Sigmoid colon (tissue), 7 donors: Measurements from ENCODE around the gene TRMU. TPM values are rescaled to one million over a fixed set of nuclear protein-coding genes. Genes with fewer than 3 reads are reported as not detected.

Source experiments
- DNase-seq: peaks from one replicate; pipeline ENCODE4 v3.0.0-alpha.2; 2019
- H3K27ac ChIP-seq, 4 donors: fragments of 200-600 bp; sonication (generic); one replicate each; pipeline ENCODE4 v1.5.1; 2016 to 2019; ENCODE audit warnings: mild to moderate bottlenecking in 1 of 4
- H3K27me3 ChIP-seq, 3 donors: fragments of 200-600 bp; sonication (generic); one replicate each; pipeline ENCODE4 v1.5.1; 2019; ENCODE audit warnings: mild to moderate bottlenecking in 1 of 3
- H3K36me3 ChIP-seq, 4 donors: fragments of 200-600 bp; sonication (generic); one replicate each; pipeline ENCODE4 v1.5.1; 2016 to 2019
- H3K4me1 ChIP-seq, 4 donors: fragments of 200-600 bp; sonication (generic); one replicate each; pipeline ENCODE4 v1.5.1; 2017 to 2019
- H3K4me3 ChIP-seq, 4 donors: fragments of 200-600 bp; sonication (generic); one replicate each; pipeline ENCODE4 v1.5.1; 2017 to 2019; ENCODE audit warnings: mild to moderate bottlenecking in 2 of 4, moderate library complexity in 1 of 4
- H3K9me3 ChIP-seq, 4 donors: fragments of 200-600 bp in 3 of 4; sonication (generic) in 3 of 4; one replicate each; pipeline versions ENCODE4 v1.5.1 to v1.6.1; 2013 to 2019
- CTCF ChIP-seq, 4 experiments: fragments of 450-650 bp in 3 of 4; fragments of 200-600 bp in 1 of 4; IDR thresholded peaks; one replicate each; pipeline ENCODE4 v1.5.1; 2016 to 2019; ENCODE audit warnings: antibody characterized with exemption in 4 of 4, mild to moderate bottlenecking in 3 of 4, moderate library complexity in 2 of 4
- EP300 ChIP-seq, 4 donors: sonication (generic); formaldehyde crosslinking; IDR thresholded peaks; one replicate each; pipeline ENCODE4 v1.6.1; 2017; ENCODE audit warnings: antibody characterized with exemption in 4 of 4
- POLR2A ChIP-seq, 2 donors: fragments of 450-650 bp; IDR thresholded peaks; one replicate each; pipeline ENCODE4 v1.6.1; 2016; ENCODE audit warnings: antibody characterized with exemption in 2 of 2, mild to moderate bottlenecking in 2 of 2, moderate library complexity in 2 of 2
- POLR2AphosphoS5 ChIP-seq, 4 donors: sonication (generic); formaldehyde crosslinking; IDR thresholded peaks; one replicate each; pipeline ENCODE4 v1.6.1; 2017; ENCODE audit warnings: antibody characterized with exemption in 4 of 4
- WGBS, 2 donors: extraction: QIAGEN DNeasy Blood & Tissue Kit; methylation state at CpG; one replicate each; pipeline ENCODE4 v1.1.7; 2013; 5-methylcytosine and 5-hydroxymethylcytosine counted together
- intact Hi-C: fragments of 100-400 bp; cut with DNase I; formaldehyde crosslinking; loops from one replicate; pipeline ENCODE4 v1.15.1; 2023
- polyA plus RNA-seq, 3 donors: library from polyadenylated mRNA; stranded (reverse); fragments of 200-250 nt; gene quantifications; one replicate each; pipeline ENCODE4 v1.2.3, GENCODE V29; 2013
- total RNA-seq, 4 donors: library from RNA; depleted of rRNA; stranded (reverse); fragments of >200 nt; gene quantifications; one replicate each; pipeline ENCODE4 v1.1.0, GENCODE V29; 2016
- donor health status: healthy with polysubstance abuse.
- donor health status: Bipolar disorder and iron deficiency.
- donor health status: healthy.

TRMU gene
- total and polyA plus RNA-seq, 7 donors = 12.5 to 38.7 (median 21.9) TPM

GRCh38 chr22:46292173-46292572 lies 43.3 kb upstream of the TRMU start:
- Histone ChIP-seq H3K9me3 (peaks cover 0 to 3% (median 0%) of the 10 kb centered on the region in 4 donors), H3K27me3 (no peaks in the 10 kb centered on the region), H3K27ac (no peak overlapping the region), H3K36me3 (peaks cover 10 to 57% (median 22%) of the 10 kb centered on the region in 4 donors), H3K4me3 (no peak overlapping the region), H3K4me1 (peaks cover 0 to 16% (median 12%) of the 10 kb centered on the region in 4 donors)
- 94% methylated on average over 3 of the region's 3 CpGs for WGBS, 2 donors
- DNase-seq = no peak
- intact Hi-C loops = no loop called here
- TF ChIP-seq CTCF (IDR thresholded peaks at IDR 0.05) (no peak), POLR2A (IDR thresholded peaks at IDR 0.05) (no peak), POLR2AphosphoS5 (IDR thresholded peaks at IDR 0.05) (no peak), EP300 (IDR thresholded peaks at IDR 0.05) (no peak)

DNA sequence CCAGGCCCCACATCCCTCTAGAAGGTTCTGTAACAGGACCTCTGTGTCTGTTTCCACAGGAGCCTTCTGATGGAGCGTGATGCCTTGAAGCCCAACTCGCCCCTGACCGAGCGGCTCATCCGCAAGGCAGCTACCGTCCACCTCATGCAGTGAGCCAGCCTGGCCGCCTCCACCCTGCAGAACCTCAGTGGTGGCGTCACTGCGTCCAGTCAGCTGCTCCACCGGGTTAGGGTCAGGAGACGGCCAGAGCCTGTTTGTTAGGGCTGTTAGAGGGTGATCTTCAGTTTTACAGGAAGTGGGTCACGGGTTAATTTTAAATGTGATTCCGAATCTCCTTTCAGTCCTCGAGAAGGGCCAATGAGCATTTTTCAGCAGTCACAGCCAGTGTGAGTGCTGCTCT lies 42.8 kb upstream of the TRMU start:
- no peaks in the 10 kb centered on the region for H3K27me3 ChIP-seq
- H3K4me1 ChIP-seq = peaks cover 0 to 19% (median 16%) of the 10 kb centered on the region in 4 donors
- peak overlapping the region in 1 of 4 donors; percentile 32 for H3K27ac ChIP-seq
- TF ChIP-seq CTCF (IDR thresholded peaks at IDR 0.05) (no peak), EP300 (IDR thresholded peaks at IDR 0.05) (no peak), POLR2A (IDR thresholded peaks at IDR 0.05) (no peak), POLR2AphosphoS5 (IDR thresholded peaks at IDR 0.05) (no peak)
- 91% methylated on average over 14 of the region's 14 CpGs for WGBS, 2 donors
- H3K36me3 ChIP-seq = peaks cover 10 to 55% (median 19%) of the 10 kb centered on the region in 4 donors
- H3K9me3 ChIP-seq = peaks cover 0 to 3% (median 0%) of the 10 kb centered on the region in 4 donors
- no peak overlapping the region for H3K4me3 ChIP-seq
- DNase-seq = no peak
- intact Hi-C loops = no loop called here

DNA sequence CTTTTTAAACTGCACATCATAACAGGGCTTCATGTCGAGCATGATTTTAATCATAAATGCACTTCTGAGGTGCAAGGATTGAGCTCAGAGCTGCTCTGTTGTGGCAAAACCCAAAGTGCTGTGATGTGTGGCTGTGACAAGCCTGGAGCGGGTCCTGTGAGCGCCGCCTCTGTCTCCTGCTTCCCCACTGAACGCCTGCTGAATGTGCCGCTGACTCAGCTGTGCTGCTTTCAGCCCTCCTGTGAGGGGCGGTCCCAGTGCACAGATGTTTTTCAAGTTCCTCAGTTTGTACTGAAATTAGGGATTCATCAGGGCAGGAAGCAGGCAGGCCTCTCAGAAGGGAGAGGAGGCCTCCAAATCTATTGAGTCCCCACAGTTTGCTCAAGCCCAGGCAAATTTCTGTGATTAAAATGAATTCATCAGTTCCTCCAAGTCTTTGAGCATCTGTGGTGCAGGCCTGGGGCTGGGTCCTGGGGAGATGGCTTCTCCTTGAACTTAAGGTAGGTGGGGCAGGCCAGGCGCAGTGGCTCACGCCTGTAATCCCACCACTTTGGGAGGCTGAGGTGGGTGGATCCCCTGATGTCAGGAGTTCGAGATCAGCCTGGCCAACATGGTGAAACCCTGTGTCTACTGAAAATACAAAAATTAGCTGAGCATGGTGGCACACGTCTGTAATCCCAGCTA lies 41.8 kb upstream of the TRMU start:
- no peak overlapping the region for H3K4me3 ChIP-seq
- DNase-seq = peak; percentile 82
- WGBS, 2 donors = 71 to 86% methylated on average over 11 of the region's 11 CpGs
- intact Hi-C loops = loop anchor here (2.0 kb wide), 1 partner anchor 25 kb away; the partner anchor contains the start of gene TTC38
- peak in 2 of 4 donors; percentile 8 to 39 for TF ChIP-seq POLR2AphosphoS5 (IDR thresholded peaks at IDR 0.05)
- TF ChIP-seq EP300 (IDR thresholded peaks at IDR 0.05) = no peak
- peaks cover 0 to 3% (median 0%) of the 10 kb centered on the region in 4 donors for H3K9me3 ChIP-seq
- peaks cover 0 to 19% (median 16%) of the 10 kb centered on the region in 4 donors for H3K4me1 ChIP-seq
- peaks cover 10 to 48% (median 19%) of the 10 kb centered on the region in 4 donors for H3K36me3 ChIP-seq
- H3K27ac ChIP-seq = peak overlapping the region in 2 of 4 donors; percentile 27 to 32
- no peaks in the 10 kb centered on the region for H3K27me3 ChIP-seq

DNA sequence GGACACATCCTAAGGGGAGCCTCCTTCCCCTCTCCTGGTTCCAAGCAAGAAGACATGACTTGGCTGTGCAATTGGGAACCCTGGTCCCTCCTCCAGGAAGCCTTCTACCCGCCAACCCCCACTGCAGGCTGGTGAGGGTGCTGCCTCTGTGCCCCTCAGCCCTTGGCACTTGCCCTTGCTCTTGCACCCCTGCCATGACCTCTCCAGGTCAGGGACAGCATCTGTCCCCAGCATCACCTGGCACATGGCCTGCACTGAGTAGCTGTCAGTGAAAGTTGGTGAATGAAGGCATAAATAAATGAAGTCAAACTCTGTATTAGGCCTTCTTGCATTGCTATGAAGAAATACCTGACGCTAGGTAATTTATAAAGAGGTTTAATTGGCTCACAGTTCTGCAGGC lies 40.7 kb upstream of the TRMU start:
- no peaks in the 10 kb centered on the region for H3K27me3 ChIP-seq
- 89 to 93% methylated on average over 2 of the region's 2 CpGs for WGBS, 2 donors
- intact Hi-C loops = loop anchor here (2.0 to 5.0 kb wide), 3 partner anchors 26 to 297 kb away; partner anchors contain the start of genes PPARA and TTC38
- no peak overlapping the region for H3K27ac ChIP-seq
- peaks cover 0 to 19% (median 16%) of the 10 kb centered on the region in 4 donors for H3K4me1 ChIP-seq
- peaks cover 10 to 39% (median 15%) of the 10 kb centered on the region in 4 donors for H3K36me3 ChIP-seq
- DNase-seq = no peak
- TF ChIP-seq POLR2AphosphoS5 (IDR thresholded peaks at IDR 0.05) = no peak
- TF ChIP-seq POLR2A (IDR thresholded peaks at IDR 0.05) = no peak
- no peak for TF ChIP-seq EP300 (IDR thresholded peaks at IDR 0.05)
- no peak overlapping the region for H3K4me3 ChIP-seq
- H3K9me3 ChIP-seq = peaks cover 0 to 3% (median 0%) of the 10 kb centered on the region in 4 donors

GRCh38 chr22:46295277-46295971 lies 40.1 kb upstream of the TRMU start:
- no peaks in the 10 kb centered on the region for H3K27me3 ChIP-seq
- peaks cover 10 to 33% (median 15%) of the 10 kb centered on the region in 4 donors for H3K36me3 ChIP-seq
- peak overlapping the region in 3 of 4 donors; percentile 50 to 62 (median 61) for H3K4me3 ChIP-seq
- H3K9me3 ChIP-seq = peaks cover 0 to 3% (median 0%) of the 10 kb centered on the region in 4 donors
- 42 to 75% methylated on average over 4 of the region's 4 CpGs for WGBS, 2 donors
- intact Hi-C loops = loop anchor here (2.0 to 5.0 kb wide), 3 partner anchors 27 to 298 kb away; partner anchors contain the start of genes PPARA and TTC38
- peak overlapping the region; percentile 89 to 96 (median 94) for H3K27ac ChIP-seq
- DNase-seq = no peak
- peaks cover 0 to 19% (median 16%) of the 10 kb centered on the region in 4 donors for H3K4me1 ChIP-seq
- TF ChIP-seq CTCF (IDR thresholded peaks at IDR 0.05) (no peak), EP300 (IDR thresholded peaks at IDR 0.05) (no peak), POLR2A (IDR thresholded peaks at IDR 0.05) (no peak), POLR2AphosphoS5 (IDR thresholded peaks at IDR 0.05) (no peak)
